ENCODE results near the gene TSPO. TPM values are rescaled to one million over a fixed set of nuclear protein-coding genes. Genes with fewer than 3 reads are reported as not detected.

TSPO gene
- total RNA-seq, 2 experiments from 2014 or later, result 43.8 to 45.6 TPM

GRCh38 chr22:43152357-43153071 is 1.2 kb downstream of the TSPO start:
- H3K36me3 ChIP-seq (ENCODE audit: insufficient read depth, low read length), result peaks cover 5% of the 10 kb centered on the region
- peak overlapping the region; percentile 88 for H3K4me3 Mint-ChIP-seq
- POLR2A ChIA-PET, result interaction anchor here (0.8 to 1.6 kb wide), 3 partner anchors 9 to 34 kb away, joined by 3 to 20 read pairs (median 9); partner anchors contain the start of genes MCAT and TTLL12
- H3K27ac Mint-ChIP-seq, result peak overlapping the region; percentile 83
- H3K27me3 ChIP-seq (ENCODE audit: control insufficient read depth in 1 of 2, insufficient read depth in 2 of 2, low read length in 2 of 2), result no peaks in the 10 kb centered on the region
- H3K4me3 ChIP-seq (ENCODE audit: low read length), result peak overlapping the region; percentile 74
- H3K36me3 Mint-ChIP-seq (ENCODE audit: low read depth), result peaks cover 4% of the 10 kb centered on the region
- intact Hi-C loops (cut with DNase I, micrococcal nuclease), result loop anchor here (1.0 to 5.0 kb wide), 3 partner anchors 34 to 1345 kb away; partner anchors contain the start of genes RTL6 (in 1 of the 2) and TTLL12 (in 1 of the 2)
- peaks cover 46% of the 10 kb centered on the region for H3K4me1 ChIP-seq (ENCODE audit: insufficient read depth, low read length)
- peak overlapping the region; percentile 56 to 60 for H3K27ac ChIP-seq (ENCODE audit: low read depth in 1 of 2, low read length in 2 of 2)
- TF ChIP-seq CTCF (IDR thresholded peaks at IDR 0.05), result no peak
- H3K9me3 Mint-ChIP-seq, result no peaks in the 10 kb centered on the region
- ATAC-seq (ENCODE audit: poor library complexity) (peak; percentile 92), DNase-seq (peak; percentile 33 to 78 (median 61))
- H3K9me3 ChIP-seq (ENCODE audit: control insufficient read depth in 1 of 2, insufficient read depth in 1 of 2, low read length in 2 of 2), result no peaks in the 10 kb centered on the region
- CTCF ChIA-PET, result interaction anchor here (0.8 to 1.5 kb wide), 2 partner anchors 10 to 35 kb away, joined by 4 to 7 read pairs; partner anchors contain the start of gene TTLL12
- peaks cover 28% of the 10 kb centered on the region for H3K4me1 Mint-ChIP-seq (ENCODE audit: low read depth)
- H3K27me3 Mint-ChIP-seq, result no peaks in the 10 kb centered on the region

- no peaks in the 10 kb centered on the region for H3K27me3 Mint-ChIP-seq
- H3K27ac Mint-ChIP-seq, result no peak overlapping the region
- DNase-seq (no peak), ATAC-seq (ENCODE audit: poor library complexity) (no peak)
- TF ChIP-seq CTCF (IDR thresholded peaks at IDR 0.05), result no peak
- H3K36me3 Mint-ChIP-seq (ENCODE audit: low read depth), result peaks cover 4% of the 10 kb centered on the region
- H3K27me3 ChIP-seq (ENCODE audit: control insufficient read depth in 1 of 2, insufficient read depth in 2 of 2, low read length in 2 of 2), result no peaks in the 10 kb centered on the region
- no peaks in the 10 kb centered on the region for H3K9me3 ChIP-seq (ENCODE audit: control insufficient read depth in 1 of 2, insufficient read depth in 1 of 2, low read length in 2 of 2)
- H3K4me1 ChIP-seq (ENCODE audit: insufficient read depth, low read length), result peaks cover 44% of the 10 kb centered on the region
- ChIA-PET POLR2A (no interaction called here), CTCF (no interaction called here)
- peaks cover 5% of the 10 kb centered on the region for H3K36me3 ChIP-seq (ENCODE audit: insufficient read depth, low read length)
- H3K27ac ChIP-seq (ENCODE audit: low read depth in 1 of 2, low read length in 2 of 2), result no peak overlapping the region
- intact Hi-C loops (cut with DNase I, micrococcal nuclease), result loop anchor here (5.0 kb wide), 2 partner anchors 33 to 1343 kb away; partner anchors contain the start of genes RTL6 (in 1 of the 2) and TTLL12 (in 1 of the 2)
- peaks cover 18% of the 10 kb centered on the region for H3K4me1 Mint-ChIP-seq (ENCODE audit: low read depth)
- H3K4me3 ChIP-seq (ENCODE audit: low read length), result no peak overlapping the region
- no peaks in the 10 kb centered on the region for H3K9me3 Mint-ChIP-seq
- H3K4me3 Mint-ChIP-seq, result no peak overlapping the region
Observed at GRCh38 chr22:43153899-43154298, 2.5 kb downstream of the TSPO start.

GRCh38 chr22:43154887-43155536 is 3.7 kb downstream of the TSPO start:
- Histone ChIP-seq H3K27me3 (ENCODE audit: control insufficient read depth in 1 of 2, insufficient read depth in 2 of 2, low read length in 2 of 2) (no peaks in the 10 kb centered on the region), H3K9me3 (ENCODE audit: control insufficient read depth in 1 of 2, insufficient read depth in 1 of 2, low read length in 2 of 2) (no peaks in the 10 kb centered on the region), H3K4me3 (ENCODE audit: low read length) (no peak overlapping the region), H3K4me1 (ENCODE audit: insufficient read depth, low read length) (peaks cover 43% of the 10 kb centered on the region), H3K27ac (ENCODE audit: low read depth in 1 of 2, low read length in 2 of 2) (no peak overlapping the region), H3K36me3 (ENCODE audit: insufficient read depth, low read length) (peaks cover 7% of the 10 kb centered on the region)
- DNase-seq (peak in 2 of 14 experiments; percentile 57 to 67), ATAC-seq (ENCODE audit: poor library complexity) (no peak)
- H3K9me3 Mint-ChIP-seq, result no peaks in the 10 kb centered on the region
- H3K4me3 Mint-ChIP-seq, result no peak overlapping the region
- no peak for TF ChIP-seq CTCF (IDR thresholded peaks at IDR 0.05)
- POLR2A ChIA-PET, result no interaction called here
- CTCF ChIA-PET, result no interaction called here
- no peak overlapping the region for H3K27ac Mint-ChIP-seq
- H3K4me1 Mint-ChIP-seq (ENCODE audit: low read depth), result peaks cover 16% of the 10 kb centered on the region
- intact Hi-C loops (cut with DNase I, micrococcal nuclease), result loop anchor here (5.0 kb wide), 2 partner anchors 32 to 1342 kb away; partner anchors contain the start of genes RTL6 (in 1 of the 2) and TTLL12 (in 1 of the 2)
- no peaks in the 10 kb centered on the region for H3K27me3 Mint-ChIP-seq
- peaks cover 4% of the 10 kb centered on the region for H3K36me3 Mint-ChIP-seq (ENCODE audit: low read depth)

Data from CD4-positive, alpha-beta T cell (primary cell).